HG03565 (cell line): Measurements from ENCODE around the gene TNS2.

Experiments
- ATAC-seq: cut with Tn5 transposase; IDR thresholded peaks from one replicate; pipeline ENCODE4 v1.9.1; 2021; ENCODE audit warnings: mild to moderate bottlenecking, moderate library complexity; ENCODE audit not compliant: unreplicated experiment

Gene TNS2

DNA sequence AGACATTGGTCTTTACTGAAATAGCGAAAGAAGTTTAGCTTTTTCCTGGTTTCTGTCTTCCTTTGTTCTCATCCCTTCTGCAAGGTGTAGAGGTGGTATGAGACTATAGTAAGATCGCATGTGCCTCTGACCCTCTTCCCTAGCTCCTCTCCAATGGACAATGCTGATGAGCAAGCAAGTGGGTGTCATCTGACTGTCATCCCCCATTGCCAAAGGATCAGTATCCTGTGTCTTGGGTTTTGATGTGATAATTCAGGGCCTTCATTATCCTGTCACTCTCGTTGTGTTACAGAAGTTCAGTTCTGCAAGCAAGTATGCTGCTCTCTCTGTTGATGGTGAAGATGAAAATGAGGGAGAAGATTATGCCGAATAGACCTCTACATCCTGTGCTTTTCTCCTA is 10.0 kb upstream of the TNS2 start:
- ATAC-seq = no peak

DNA sequence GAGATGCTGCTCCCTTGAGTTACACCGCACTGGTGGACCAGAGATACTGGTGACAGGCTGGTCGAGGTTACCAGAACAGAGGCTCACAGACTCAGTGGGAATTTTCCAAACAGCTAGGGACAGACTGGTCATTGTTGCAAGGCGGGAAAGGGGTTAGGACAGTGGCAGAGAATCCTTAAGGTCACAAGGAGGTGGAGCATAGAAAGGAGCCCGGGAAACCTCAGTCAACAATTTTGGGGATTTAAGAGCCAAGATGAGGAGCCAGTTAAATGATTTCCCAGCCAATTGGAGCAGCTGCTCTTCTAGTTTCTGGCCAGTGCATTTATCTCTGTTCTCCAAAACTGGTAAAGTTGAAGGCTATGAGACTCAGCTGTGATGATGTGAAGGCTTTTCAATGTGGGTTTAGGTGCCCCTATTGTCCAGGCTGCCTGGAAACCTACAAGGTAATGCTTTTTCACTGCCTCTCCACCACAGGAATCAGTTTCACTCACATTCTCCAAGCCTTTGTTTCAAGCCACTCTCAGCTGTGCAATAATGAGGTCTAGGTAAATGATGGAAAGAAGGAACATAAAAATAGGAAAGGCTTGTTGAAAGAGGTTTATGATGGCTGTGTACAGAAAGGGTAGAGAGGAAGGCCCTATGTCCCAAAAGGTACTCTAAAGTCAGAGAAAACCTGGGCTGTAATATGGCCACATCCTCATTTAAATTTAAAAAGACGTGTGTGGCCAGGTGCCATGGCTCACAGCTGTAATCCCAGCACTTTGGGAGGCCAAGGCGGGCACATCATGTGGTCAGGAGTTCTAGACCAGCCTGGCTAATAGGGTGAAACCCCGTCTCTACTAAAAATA is 7.0 kb upstream of the TNS2 start:
- ATAC-seq = no peak

DNA sequence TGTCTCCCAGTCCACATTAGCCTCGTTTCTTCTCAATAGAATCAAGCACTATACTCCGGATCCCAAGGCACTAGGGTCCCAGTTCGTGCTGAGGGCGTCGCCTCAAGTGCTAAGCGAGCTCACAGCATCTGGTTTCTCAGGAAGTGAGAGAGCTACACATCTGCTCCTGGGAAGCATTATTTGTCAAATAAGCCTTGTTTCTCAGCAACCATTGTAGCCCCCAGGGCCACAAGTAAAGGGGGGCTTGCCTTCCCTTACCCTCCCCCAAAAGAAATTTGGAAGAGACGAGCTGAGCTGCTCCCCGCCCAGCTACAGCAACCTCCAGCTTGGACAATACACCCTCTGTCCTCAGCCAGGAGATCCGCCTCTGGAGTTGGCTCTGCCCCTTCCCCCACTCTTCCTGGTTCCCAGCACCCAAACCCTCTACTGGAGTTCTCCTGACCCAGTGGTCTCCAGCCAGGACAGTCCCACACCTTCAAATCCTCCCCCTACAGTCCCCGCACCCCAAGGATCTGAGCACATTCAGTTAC is 5.7 kb upstream of the TNS2 start:
- no peak for ATAC-seq

DNA sequence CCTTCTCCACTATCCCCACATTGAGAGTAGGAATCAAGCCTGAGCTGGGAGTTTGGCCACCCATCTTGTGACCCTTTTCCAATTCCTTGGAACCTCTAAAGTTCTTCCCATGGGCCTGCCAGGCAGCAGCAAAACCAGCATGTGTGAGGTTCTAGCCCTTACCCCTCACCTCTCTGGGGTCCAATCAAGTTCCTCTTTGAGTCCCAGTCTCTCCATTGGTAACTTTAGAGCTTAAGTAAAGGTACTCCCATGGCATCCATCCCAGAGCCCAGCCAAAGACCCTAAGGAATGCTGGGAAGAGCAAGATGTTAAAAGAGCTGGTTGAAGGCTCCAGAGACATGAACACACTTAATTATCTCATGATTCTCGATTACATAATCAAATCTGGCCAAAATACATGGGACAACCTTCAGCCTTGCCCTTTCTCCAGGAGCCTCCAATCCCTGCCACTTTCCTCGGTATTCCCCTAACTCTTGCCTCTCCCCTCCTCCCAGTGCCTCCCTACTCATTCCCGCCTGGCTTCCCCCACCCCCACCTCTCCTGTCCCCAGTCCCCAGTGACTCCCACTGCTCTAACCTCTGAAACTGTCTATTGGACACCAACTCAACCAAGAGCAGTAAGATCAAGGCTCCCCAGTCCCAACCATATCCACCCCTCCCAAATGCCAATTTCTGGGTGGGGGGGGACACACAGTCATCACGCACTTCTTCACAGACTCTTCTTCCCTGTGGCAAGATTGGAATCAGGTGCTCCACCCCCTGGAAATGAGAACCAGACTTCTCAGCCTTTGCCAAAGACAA is 4.8 kb upstream of the TNS2 start:
- ATAC-seq = no peak

DNA sequence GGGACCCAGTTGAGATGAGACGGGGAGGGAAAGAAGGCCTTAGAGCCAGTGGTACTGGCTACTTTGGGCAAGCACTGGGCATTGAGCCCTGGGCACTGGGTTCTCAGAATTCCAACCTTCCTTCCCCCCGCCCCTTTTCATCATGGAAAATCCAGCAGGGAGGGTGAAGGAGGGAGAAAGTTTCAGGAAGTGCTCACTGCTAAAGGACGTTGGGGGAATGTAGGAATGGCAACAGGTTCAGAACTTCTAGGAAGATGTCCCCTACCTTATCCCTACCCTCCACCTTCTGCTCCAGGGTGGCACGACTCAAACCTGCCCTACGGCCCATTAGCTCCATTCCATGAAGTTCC is 4.2 kb upstream of the TNS2 start:
- ATAC-seq = no peak

DNA sequence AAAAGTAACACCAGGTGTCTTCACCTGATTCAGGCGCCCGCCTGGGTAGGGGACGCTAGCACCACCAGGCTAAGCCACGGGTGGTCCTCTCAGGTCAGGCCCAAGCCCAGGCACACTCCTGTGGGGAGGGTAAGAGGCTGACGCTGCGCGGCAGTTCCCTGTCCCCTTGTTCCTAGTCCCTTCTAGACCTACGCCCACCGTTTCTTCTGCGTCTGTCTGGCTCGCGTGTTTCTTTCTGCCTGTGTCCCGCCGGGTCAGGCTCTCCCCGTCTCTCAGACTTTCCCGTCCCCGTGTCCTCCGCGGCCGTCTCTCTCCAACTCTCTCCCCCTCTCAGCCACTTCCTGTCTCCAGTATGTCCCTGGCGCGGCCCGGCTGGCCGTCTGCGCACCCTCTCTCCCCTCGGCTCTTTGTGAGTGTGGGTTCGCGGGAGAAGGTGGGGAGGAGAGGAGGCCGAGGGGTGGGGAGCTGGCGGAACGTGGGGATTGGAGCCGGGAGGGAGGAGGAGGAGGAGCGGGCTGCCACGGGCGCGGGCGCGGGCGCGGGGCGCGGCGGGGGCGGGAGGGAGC is 3.1 kb upstream of the TNS2 start:
- peak; percentile 4 for ATAC-seq

DNA sequence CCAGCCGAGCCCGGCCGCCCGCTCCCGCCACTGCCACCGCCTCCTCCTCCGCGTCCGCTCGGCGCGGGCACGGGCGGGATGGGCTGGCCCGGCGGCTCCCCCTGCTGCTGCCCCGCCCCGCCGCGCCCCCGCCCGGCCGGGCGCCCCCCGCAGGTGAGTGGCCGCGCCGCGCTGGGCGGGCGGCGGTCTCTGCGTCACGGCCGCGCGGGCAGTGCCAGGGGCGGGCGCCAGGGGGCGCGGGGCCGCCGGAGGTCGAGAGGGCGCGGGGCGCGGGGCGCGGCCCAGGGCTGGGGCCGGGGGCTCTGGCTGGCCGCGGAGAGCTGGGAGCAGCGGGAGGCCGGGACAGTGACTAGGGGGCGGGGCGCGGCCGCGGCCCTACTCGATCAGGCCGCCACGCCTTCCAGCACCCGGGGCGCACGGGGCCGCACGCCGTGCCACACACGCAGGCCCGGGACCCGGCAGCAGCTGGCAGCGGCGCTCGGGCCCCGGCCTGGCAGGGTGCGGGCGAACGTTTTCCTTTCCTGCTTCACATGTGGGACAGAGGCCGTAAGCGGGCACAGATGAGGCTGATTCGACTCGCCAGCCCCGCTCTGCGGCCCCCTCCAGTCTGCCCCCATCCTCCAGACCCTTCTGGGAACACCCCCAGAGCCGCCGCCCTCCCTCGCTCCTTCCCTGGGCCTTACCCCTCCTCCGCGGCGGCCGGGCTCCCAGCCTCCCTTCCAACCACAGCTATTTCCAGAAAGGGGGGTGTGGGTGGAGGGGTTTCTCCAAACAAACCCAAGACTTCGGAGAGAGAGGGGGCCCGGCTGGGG is 2.4 kb upstream of the TNS2 start:
- peak; percentile 48 for ATAC-seq

DNA sequence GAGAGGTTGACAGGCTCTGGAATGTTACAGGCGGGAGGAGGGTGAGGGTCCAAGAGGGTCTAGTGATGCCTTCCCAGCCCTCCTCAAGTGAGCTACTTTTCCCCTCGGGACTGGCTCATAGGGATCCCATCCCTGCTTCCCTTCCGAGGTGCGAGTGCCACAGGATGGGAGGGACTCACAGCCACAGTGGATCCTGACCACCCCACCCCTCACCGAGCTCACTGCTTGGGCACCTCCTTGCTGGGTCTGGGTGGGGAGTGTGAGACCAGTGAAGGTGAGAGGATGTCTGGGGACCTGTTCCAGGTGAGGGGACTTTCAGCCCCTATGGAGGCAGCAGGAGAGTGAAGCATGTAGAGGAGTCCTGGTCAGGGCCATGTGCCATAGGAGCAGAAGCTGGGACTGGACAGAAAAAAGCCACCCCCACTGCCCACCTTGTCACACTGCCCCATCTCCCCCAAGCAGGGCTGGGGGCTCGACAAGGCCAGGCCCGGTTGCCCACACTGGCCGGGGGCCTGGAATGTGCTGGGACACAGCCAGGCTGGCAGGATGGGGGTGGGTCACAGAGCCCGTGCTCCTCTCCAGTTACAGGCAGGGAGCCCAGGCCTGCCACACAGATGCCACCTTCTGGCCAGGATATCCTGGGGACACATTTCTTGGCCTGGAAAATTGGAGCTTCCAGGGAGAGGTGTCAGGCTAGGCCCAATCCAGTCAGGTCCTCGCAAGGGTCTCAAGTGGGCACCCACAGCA is 1.7 kb upstream of the TNS2 start:
- no peak for ATAC-seq

DNA sequence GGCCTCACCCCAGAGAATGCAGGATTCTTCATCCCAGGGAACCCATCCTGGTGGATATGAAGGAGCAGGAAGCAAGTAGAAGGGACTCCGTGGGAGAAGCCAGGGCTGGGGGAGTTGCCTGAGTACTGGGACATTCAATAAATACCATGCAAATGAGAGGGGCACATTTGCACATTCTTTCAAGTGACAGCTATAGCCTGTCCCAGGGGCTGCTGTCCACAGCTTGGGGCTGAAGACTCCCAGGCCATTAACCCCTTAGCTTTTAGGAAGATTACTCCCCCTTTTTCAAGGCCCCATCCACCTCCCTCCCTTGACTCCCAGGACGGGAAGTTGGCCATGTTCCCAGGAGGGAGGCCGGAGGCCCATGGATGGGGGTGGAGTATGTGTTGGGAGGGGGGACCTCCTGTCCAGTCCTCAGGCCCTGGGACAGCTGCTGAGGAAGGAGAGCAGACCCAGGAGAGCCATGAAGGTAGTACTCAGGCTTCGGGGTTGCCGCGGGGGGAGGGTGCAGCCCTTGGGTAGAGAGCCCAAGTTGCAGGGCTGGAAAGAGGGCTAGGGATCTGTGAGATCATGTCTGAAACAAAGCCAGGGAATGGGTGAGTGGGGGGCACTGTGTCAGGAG is 974 bp upstream of the TNS2 start:
- ATAC-seq = no peak

DNA sequence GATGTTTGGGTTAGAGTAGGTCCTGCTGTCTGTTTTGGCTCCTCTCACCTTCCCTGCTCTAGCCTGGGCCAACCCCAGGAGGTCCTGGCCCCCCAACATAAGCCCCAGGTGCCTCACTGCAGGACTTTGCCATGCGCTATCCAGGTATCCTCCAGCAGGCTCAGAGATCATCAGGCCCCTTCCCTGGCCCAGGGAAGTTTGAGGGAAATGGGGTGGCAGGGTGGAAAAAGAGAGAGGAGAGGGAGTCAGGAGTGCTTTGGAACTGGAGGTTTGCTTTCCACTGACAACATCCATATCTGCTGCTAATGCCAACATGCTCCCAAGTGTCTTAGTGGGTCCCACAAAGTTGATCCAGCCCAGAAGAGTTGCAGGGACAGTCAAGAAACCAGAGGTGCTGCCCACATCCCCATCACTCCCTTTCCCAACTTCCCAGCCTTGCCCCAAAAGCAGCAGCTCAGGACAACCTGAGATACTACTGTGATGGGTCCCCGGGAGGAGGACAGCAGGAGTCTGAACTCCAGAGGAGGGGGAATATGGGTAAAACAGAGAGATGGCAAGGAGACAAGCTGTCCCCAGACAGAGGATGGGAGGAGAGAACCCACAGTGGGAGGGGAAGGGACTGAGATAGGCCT is 677 bp downstream of the TNS2 start:
- no peak for ATAC-seq

DNA sequence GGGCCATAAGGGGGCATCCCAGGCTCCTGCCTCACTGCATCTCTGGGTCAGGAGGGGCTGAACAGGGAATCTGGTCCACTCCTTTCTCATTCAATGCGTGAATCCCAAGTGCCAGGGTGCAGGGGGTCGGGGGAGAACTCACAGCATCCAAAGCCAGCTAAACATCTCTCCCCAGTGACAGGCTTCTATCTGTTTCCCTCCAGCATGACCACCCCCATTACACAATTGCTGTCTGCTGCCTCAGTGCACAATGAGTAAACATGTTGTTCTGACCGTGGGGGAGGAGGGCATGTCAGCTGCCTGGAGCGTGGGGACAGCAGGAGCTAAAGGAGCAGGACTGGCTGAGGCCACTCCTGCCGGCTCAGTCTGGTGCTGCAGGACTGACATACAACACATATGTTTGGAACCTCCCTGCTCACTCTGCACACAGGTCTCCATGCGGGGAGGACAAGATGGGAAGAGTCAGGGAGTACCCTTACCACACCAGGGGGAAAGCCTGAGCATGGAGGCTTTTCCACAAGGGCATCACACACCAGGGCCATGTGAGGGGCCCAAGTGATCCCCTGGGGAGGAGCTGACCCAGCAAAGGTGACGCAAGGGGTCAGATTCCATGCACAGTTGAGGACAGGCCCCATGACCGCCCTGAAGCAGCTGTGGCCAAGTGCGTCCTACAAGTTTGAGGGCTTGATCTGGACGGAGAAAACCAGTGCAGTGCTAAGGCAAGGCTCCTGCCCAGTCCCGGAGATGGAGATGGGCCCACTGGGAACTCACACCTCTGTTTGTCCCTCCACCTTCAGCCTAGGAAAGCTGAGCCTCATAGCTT is 1.4 kb downstream of the TNS2 start:
- ATAC-seq = no peak

DNA sequence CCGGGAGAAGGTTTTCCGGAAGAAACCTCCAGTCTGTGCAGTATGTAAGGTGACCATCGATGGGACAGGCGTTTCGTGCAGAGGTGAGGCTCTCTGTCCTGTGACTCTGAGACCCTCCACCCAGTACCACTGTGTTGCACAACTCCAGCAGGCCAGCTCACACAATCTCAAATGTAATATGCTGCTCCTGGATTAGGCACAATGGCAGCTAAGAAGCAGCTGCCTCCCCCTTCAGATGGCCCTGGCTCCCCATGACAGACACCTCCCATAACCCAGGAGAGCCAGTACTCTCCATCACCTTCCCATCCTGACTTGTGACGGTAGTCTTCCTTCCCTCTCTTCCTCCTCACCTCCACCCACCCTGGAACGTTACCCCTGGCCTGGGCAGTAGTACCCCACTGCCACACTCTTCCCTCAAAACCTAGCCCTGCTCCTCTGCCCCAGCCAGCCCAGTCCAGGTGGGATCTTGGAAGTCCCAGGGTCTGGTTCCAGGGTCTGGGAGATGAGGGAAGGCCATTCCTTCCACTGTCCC is 2.1 kb downstream of the TNS2 start:
- ATAC-seq = no peak

DNA sequence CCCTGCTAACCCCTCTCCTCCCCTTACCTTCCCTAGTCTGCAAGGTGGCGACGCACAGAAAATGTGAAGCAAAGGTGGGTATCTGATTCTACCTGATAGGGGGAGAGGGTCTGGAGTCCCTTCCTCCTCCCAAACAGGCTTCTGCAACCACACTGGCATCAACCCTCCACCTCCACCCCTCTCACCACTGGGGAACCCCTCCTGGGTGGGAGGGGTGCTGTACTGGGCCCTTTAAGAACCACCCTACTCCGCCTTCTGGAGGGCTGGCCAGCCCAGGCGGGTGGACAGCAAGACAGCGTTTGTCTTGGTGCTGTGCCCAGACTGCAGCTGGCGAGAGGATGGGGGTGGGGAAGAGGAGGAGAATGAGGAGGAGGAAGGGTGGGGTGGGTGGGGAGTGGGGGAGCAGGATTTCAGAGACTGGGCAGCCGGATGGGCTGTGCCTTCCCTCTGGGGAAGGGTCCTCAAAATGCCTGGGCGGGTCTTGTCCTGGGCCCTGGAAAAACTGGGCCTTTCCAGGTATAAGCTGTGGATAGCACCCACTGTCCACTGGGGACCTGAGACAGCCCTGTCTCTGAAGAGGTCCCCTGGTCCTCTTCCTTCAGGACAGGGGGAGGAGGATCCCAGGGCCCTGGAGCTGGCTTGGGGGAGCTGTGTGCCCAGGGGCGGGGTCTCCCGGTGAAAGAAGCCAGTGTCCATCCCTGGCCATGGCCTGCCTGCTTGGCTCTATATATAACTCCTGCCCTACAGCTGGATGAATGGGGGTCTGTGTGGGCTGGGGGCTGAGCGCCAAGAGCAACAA is 2.8 kb downstream of the TNS2 start:
- no peak for ATAC-seq

DNA sequence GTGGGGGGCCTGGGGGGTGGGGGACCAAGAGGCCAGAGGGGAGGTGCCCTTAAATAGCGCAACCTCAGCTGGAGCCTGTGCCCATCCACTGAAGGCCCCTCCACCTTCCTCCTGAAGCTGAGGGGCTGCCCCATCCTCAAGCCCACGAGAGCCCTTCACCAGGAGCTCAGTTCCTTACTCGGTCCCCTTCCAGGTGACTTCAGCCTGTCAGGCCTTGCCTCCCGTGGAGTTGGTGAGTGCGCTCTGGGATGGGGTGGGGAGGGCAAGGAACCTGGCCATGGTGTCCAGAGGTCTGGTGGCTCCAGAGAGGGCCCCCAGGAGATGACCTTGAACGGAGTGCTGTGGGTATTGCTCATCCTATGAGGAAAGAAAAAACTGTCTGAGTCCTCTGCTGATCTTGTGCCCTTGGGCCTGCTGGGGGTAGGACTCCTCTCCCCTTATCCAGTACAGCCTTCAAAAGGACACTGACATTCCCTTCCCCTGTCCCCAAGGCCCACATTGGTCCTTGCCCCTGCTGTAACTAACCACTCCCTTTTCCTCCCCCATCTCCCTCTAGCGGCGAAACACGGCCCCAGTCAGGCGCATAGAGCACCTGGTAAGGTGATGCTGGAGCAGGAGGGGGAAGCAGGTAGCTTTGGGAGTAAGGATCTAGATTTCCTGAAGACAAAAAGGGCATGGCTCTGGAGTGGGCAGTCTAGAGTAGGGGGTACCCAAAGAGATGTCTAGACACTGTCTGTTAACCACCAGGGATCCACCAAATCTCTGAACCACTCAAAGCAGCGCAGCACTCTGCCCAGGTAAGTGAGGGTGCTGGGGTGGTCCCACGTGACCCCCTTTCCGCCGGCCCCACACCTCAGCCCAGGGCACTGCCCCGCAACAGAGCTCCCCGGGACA is 3.6 kb downstream of the TNS2 start:
- ATAC-seq = no peak

DNA sequence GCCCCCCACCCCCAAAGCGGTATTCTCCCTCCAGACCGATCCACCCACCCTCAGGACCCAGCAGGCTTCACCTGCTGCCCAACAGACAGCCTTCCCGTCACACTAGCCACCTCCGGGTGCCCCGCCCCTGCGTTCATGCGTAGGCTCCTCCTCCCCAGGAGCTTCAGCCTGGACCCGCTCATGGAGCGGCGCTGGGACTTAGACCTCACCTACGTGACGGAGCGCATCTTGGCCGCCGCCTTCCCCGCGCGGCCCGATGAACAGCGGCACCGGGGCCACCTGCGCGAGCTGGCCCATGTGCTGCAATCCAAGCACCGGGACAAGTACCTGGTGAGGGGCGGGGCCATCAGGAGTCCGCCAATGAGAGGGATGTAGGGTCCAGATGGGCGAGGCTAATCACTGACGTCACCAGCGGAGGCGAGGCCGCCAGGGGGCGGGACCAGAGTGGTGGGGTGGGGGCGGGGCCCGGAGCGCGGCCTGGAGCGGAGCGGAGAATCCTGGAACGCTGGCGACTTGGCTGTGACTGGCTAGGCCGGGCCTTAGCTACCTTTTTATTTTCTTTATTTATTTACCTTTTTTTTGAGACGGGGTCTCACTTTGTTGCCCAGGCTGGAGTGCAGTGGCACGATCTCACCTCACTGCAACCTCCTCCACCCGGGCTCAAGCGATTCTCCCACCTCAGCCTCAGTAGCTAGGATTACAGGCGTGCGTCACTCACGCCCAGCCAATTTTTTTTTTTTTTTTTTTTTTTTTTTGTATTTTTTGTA is 4.4 kb downstream of the TNS2 start:
- peak; percentile 79 for ATAC-seq
